Right forelimb (tissue), 1 donor: ENCODE results near the gene ST7.
"Not testable (repeated sequence)": the region's sequence is repeated elsewhere in the genome, so short reads cannot be mapped to it uniquely, and the experiment has no call there.

Source experiments
- DNase-seq: peaks from one replicate; pipeline ENCODE4 v3.0.0-alpha.2; 2018

ST7 gene

DNA sequence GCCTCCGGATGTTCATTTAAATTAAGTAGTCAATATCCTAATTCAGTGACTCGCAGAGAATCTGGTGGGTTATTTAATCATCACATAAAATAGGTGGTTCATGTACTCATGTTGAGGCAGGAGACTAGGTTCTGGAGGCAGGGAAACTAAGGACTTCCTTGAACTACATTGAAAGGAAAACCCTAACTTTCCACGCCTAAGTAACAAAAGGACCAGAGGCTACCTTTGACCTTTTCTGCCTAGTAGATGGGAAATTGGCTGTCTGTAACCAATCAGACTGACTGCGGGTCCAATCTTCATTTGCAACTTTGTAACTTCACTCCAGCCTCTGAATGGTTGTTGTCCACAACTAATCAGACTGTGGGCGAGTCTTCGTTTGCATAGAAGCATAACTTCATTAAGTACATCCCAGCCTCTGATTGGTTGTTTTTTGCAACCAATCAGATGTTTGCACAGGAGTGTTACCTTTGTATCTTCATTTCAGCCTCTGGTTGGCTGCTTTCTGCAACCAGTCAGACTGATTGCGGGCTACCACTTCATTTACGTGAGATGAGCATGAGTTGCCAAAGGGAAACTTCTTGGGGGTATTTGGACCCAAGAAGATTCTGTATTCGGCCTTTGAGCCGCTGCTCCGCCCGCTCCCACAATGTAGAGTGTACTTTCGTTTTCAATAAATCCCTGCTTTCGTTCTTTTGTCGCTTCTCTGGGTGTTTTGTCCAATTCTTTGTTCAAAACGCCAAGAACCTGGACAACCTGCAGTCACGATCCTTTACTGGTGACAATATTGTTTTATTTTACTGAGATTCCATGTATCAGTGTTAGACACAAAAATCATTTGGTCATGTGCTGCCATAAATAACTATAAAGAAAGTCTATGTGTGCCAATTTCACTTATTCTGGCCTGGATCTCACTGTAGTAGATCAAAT lies 1.7 kb upstream of the ST7 start:
- DNase-seq = no peak

DNA sequence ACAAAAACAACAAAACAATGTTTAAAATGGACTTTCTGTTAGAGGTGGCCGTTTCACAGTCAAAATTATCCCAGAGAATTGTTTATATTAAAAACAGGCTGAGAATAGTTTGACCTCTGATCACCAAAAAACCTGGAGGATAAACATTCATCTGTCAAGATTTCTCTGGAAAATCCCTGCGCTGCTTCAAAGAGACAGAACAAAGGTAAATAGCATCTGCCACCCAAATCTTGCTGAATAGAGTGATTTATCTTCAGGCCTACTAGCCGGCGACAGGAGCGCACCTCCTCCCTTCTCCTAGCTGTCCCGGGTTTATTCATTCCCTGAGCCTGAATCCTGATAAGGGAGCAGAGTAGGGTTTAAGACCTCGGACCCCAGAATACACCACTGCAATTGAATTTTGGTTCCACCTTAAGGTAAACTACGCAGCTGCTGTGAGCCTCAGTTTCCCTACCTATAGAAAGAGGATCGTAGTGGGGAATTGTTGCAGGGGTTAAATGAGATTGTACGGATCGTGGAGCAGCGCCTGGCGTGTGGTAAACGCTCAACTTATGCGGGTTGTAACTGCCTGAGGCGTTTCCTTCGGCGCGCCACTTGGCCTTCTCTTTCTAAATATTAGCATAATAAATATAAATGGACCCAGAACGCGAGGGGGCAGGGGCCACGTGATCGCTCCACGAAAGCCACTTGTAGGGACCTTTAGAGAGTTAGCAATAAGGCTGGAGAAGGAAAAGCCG lies 498 bp upstream of the ST7 start:
- no peak for DNase-seq

DNA sequence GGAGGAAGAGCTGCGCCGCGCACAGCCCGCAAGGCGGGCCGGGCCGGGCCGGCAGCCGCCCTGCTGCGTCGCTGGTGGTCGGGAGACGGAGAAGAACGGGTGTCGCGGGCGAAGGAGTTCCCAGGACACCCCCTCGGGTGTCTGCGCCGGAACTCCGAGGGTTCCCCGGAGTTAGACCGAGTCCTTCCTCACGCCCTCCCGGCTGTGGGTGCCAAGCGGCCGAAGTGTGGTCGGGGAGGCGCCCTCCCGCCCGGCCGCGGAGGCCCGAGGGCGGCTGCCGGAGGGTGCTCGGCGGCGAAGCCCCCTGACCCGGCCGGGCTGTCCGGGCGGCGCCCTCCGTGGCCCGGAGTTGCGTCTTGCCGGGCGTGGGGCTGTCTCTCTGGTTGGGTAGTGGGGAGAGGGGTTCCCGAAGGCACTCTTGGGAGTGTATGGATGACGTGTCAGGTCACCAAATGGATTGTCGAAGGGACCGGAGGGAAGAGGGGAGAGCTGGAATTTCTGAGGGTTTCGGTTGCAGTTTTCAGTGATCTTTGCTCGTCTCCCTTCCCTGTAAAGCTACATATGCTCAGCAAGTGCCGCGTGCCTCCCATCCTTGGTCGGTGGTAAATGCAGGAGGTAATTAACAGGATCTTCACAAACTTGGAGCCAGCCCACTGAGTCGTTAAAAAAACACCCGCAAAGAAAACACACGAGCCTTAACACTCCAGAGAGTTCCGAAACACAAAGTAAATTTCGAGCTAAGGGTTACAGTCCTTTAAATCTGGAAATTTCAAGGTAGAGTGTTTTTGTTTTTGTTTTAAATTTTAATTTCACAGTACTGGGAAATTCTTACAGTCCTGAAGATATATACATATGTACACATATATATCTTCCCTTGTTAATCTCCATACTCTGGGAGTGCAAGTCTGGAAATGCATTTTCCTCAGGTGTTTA lies 871 bp downstream of the ST7 start:
- peak; percentile 85 for DNase-seq

DNA sequence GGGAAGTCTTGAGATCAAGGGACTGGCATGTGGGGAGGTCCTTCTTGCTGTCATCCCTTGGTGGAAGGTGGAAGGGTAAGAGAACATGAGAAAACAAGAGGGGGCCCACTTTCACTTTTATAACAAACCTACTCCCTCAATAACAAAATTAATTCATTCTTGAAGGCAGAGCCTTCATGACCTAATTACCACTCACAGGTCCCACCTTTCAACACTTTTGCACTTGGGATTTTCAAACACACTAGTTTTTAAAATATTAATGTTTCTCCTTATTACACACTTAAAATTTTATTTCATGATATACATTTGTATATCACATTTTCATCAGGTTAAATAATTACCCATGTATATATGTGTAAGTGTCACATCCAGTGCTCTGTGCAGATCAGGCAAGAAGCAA lies 2.0 kb downstream of the ST7 start:
- no peak for DNase-seq

DNA sequence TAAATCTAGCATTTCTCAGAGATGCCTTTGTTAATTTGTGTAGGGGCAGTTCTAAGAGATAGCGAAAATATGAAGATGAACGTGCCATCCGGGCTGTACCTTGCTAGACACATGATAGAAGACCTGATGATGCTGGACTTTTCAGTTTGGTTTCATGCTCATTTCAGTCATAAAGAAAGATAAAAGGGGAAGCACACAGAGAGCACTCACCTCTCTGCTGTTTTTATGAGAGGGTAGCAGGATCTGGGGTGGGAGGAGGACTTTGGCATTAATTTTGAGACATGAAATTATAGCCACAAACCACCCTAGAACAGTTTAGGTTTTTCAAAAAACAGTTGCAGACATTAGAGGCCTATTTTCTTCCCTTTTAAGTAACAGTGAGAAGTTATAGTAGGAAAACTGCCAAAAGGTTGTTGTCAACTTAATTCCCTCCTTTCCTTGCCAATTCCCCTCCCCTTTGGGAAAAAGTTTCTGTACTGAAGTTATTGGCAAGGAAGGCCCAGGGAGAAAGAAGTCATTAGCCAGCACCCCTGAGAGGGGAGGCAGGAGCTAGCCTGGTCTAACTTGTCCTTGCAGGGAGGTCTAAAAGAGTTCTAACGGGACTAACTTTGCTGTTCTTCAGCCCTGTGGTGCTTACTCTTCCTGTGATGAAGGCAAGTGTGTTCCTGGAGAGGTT lies 2.6 kb downstream of the ST7 start:
- no peak for DNase-seq

DNA sequence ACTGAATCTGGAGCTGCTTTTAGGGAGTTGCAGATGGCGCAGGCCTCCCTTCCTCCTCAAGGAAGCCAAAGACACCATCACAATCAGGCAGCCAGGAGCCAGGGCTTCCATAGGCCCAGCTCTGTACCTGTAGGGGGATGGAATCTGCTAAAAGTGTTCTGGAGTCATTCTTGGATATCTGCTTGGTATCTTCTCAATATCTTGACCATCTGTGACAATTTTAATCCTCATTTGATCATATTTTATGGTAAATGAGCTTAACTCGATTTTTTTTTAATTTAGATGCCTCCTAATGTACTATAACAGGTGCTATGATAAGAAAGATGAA lies 3.1 kb downstream of the ST7 start:
- no peak for DNase-seq

DNA sequence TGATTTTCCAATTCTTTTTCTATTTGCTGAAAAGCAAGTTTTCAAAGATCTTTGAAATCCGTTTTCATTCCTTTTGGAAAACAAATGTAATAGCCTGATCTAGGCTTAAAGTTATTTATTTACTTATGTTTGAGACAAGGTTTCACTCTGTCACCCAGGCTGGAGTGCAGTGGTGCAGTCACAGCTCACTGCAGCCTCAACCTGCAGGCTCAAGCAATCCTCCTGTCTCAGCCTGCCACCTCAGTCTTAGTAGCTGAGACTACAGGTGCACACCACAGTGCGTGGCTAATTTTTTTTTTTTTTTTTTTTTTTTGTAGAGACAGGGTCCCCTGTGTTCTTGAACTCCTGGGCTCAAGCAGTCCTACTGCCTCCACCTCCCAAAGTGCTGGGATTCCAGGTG lies 4.6 kb downstream of the ST7 start:
- DNase-seq = no peak

DNA sequence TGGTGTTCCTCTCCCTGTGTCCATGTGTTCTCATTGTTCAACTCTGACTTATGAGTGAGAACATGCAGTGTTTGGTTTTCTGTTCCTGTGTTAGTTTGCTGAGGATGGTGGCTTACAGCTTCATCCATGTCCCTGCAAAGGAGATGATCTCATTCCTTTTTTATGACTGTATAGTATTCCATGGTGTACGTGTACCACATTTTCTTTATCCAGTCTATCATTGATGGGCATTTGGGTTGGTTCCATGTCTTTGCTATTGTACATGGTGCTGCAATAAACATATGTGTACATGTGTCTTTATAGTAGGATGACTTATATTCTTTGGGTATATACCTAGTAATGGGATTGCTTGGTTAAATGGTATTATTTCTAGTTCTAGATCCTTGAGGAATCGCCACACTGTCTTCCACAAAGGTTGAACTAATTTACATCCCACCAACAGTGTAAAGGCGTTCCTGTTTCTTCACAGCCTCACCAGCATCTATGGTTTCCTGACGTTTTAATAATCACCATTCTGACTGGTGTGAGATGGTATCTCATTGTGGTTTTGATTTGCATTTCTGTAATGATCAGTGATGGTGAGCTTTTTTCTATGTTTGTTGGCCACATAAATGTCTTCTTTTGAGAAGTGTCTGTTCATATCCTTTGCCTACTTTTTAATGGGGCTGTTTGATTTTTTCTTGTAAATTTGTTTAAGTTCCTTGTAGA lies 8.8 kb downstream of the ST7 start:
- DNase-seq = not testable (repeated sequence)

DNA sequence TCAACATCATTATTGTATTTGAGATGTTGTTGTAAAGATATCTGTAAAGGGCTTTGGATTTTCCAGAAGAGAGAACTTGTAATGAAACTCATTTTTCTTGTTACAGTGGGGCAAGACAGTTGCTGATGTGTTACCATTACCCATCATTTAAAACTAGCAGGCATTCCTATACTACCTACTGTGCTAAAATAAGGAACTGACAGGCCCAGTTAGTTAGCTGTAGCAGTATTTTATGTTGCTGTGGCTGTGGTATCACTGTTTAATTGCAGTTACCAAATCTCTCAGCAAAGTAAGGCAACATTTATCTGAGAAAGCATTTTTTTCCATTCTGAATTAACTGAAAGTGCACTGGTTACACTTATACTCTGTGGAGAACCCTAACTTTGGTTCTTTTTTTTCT lies 9.9 kb downstream of the ST7 start:
- DNase-seq = no peak

DNA sequence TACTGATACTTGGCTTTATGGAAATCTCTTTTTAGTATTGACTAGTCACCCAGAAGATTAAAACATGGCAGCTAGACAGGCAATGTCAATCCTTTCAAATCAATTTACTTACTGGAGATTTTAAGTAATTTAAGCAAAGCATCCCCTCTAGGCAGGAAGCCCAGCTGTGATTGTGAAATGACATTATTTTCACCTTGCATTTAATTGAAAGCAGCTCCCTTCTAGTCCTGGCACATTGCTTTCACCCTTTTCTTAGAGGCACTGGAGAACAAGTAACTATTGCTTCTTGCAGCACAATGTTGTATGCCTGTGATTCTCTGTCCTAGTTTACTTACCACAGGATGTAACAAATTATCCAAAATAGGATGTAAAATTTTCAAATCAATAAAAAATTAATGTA lies 13.3 kb downstream of the ST7 start:
- no peak for DNase-seq

DNA sequence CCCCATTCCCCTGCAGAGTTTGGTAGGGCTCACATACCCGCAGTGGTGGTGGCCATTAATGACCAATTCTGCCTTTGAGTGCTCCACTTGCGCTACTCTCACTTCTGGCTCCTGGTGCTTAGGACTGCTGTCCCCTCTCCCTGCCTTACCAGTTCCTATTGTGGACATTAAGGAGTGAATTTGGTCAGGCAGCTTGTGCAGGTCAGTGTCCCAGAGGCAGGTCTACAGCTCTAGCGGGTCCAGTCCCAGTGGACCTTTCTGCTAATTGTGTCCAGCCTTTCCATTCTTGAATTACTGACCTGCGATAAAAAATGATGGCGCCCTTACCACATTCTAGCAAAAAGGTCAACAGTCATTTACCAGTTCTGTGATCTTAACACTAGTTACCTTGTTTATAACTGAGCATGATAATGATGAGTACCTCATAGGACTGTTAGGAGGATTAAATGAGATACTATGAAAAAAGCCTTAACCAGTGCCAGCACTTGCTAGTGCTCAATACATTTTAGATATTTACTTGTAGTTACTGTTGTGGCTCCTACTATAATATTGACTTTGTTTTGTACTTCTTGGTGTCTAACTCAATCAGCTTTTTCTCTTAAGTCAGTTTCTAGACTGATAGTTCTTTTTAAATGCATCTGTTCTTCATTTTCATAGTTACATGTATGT lies 14.1 kb downstream of the ST7 start:
- no peak for DNase-seq

DNA sequence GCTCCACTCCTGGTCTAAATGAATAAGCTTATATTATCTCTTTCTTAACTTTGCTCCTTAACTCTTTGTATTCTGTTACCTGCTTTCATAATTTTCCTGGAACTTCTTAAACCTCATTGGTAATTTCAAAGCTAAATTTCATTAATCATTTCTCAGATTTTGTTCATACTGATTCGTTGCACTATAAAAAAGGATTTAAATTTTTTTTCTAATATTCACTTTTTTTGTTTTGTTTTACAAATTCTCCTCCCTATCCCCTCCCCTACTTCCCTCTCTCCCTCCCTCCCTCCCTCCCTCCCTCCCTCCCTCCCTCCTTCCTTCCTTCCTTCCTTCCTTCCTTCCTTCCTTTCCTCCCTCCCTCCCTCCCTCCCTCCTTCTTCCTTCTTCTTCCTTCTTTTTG lies 14.7 kb downstream of the ST7 start:
- DNase-seq = no peak

DNA sequence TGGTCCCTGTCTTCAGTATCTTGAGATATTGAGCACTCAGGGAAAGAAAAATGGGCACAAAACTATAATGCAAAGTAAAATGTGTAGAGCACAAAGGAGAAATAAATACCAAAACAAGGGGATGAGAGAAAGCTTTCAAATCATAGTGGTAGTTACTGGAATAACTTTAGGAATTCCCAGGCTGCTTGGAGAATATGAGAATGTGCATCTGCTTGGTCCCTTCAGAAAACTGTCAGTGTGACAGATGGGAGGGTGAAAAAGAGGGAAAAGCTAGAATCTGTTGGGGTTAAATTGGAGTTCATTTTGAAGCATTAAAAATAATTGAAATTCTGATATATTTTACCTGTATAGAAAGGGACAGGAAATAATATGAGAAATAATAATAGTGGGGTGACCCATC lies 15.3 kb downstream of the ST7 start:
- no peak for DNase-seq

DNA sequence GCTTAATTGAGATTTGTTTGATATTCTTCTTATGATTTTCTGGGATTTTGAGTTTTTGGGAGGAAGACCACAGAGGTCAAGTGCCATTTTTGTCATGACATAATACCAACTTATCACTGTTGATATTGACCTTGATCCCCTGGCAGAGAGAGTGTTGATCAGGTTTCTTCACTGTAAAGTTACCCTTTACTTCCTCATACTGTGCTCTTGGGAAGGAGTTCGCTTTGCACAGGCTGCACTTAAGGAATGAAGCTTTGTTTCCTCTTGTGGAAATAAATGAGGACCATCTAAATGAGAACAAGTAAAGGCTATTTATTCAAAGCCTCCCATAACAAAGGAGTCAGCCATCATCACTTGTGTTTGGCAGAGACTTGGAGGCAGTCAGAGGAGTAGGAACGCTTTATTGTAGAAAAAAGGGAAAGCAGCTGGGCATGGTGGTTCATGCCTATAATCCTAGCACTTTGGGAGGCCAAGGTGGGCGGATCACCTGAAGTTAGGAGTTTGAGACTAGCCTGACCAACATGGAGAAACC lies 16.1 kb downstream of the ST7 start:
- no peak for DNase-seq

DNA sequence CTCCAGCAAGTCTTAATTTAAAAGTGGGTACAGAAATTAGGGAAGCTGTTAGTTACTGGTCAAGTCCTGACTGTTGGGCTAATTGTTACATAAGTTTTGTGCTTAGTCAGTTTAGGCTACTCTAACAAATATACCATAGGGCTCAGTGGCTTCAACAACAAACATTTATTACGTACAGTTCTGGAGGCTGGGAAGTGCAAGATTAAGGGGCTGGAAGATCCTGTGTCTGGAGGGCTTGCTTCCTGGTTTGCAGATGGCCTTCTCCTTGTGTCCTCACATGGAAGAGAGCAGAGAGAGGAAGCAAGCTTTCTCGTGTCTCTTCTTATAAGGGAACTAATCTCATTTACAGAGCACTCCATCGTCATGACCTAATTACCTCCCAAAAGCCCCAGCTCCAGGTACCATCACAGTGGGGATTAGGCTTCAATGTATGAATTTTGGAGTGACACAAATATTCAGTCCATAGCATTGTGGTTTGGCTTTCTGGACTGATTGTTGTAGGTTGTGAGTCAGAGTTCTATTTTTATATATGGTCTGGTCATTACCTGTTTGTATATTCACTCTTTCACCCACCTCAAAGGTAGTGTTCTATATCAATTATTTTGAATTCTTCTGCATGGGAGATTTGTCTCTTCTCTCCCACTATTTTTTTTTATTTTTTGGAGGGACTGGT lies 17.1 kb downstream of the ST7 start:
- no peak for DNase-seq

DNA sequence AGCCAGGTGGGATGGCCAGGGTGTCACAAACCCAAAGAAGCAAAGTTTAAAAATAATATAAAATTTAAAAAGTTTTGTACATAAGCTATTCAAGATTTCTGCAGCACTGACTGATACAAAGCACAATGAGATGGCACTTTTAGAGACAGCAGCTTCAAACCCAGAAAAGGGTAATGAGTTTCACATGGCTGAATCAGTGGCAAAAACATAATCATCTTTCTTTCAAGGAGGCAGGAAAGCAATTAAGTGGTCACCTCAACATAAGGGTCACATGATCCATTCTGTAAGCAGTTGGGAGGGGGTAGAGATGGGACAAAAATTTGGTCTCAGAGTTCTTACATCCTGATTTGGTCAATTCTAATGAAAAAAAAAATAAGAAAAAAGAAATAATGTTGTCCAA lies 17.9 kb downstream of the ST7 start:
- not testable (repeated sequence) for DNase-seq

DNA sequence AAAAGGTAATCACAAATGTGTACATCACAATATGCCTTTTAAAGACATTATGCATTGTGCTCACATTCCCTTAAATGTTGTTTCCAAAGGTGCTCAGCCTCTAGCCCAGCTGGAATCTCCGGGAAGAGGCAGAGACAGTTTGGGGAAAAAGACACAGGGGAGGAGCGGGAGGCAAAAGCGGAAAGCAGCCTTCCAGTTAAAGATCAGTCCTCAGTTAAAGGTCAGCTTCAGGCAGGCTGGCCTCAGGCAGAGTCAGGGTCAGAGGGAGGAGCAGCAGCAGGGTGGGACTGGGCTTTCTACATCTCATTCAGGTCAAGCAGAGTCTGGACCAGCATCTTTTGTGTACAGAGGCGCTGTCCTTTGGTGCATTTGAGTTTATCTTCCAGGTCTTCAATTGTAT lies 18.6 kb downstream of the ST7 start:
- no peak for DNase-seq

DNA sequence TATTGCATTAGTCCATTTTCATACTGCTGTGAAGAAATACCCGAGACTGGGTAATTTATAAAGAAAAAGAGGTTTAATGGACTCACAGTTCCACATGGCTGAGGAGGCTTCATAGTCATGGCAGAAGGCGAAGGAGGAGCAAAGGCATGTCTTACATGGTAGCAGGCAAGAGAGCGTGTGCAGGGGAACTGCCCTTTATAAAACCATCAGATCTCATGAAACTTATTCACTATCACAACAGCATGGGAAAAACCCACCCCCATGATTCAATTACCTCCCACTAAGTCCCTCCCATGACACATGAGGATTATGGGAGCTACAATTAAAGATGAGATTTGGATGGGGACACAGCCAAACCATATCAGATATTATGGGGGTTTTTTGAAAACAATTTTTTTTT lies 21.7 kb downstream of the ST7 start:
- DNase-seq = not testable (repeated sequence)

DNA sequence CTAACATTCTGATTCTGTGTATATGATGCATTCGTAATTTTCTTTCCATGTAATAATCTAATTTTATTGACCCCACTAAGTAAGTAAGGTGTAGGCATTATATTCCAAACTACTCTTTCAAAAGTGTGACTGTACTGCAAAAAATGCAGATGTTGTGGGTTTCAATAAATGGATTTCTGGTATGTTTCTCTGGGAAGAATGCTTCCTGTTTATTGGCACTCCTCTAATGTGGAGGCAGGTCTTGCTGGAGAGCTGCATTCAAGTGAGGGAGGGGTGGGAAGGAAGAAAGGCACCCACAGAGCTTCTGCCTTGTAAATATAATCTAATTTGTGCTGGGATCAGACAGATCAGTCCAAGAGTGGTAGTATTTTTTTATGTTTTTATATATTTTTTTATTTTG lies 23.9 kb downstream of the ST7 start:
- no peak for DNase-seq

DNA sequence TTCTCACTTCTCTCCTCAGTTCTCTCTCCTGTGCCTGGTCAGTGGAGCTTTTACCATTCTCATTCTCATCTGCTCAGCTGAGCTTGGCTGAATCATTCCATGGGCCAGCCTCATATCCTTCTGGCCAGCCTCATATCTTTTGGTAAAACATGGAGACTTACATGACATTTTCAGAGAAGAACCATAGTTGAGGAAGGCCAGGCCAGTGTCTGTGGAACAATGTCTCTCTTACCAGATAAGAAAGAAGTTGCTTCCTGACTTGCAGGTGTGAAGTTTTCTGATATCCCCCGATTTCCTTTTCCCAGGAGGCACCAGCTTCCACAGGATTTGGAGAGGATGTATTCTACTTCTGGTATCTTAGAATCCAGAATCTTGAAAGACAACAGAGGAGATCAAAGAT lies 24.7 kb downstream of the ST7 start:
- DNase-seq = no peak

DNA sequence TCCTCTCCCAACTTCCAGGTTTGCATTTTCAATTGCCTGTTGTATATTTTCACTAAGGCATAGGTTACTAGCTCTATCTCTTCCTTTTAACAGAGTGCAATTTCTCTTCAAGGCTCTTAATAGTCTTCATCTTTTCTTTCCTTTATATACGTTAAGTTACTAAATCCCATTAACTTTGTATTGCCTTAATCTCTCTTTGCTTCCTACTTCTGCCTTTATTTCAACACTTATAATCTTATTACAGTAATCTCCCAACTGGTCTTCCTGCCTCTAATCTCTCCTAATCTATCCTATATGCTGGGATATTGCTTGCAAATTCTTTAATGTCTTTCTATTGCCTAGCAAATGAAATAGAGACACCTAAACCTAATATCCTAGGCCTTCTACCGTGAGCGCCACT lies 26.1 kb downstream of the ST7 start:
- DNase-seq = no peak
